ENCODE measurements around the gene IGFALS.

IGFALS gene

GRCh38 chr16:1774448-1774780 lies 19.1 kb downstream of the IGFALS start:
- peak overlapping the region; percentile 93 for H3K9ac ChIP-seq (ENCODE audit: low read length)

GRCh38 chr16:1773703-1774447 lies 19.6 kb downstream of the IGFALS start:
- Histone ChIP-seq H3K27ac (ENCODE audit: low read depth, low read length) (peak overlapping the region; percentile 84), H3K4me3 (ENCODE audit: insufficient read depth, low read length, poor library complexity, severe bottlenecking) (peak overlapping the region; percentile 90), H4K20me1 (ENCODE audit: low read depth, low read length) (no peaks in the 10 kb centered on the region), H3F3A (ENCODE audit: insufficient read depth) (peaks cover 16% of the 10 kb centered on the region; the same call in 1 of the 2 replicates), H3K79me2 (ENCODE audit: insufficient read depth, low read length) (peaks cover 16% of the 10 kb centered on the region), H3K9me2 (replicated peaks; ENCODE audit: insufficient read depth, low read length) (no peaks in the 10 kb centered on the region), H3K9me3 (ENCODE audit: insufficient read depth, low read length) (no peaks in the 10 kb centered on the region), H2AFZ (ENCODE audit: low read depth, low read length, severe bottlenecking) (peak overlapping the region; percentile 37), H3K4me2 (ENCODE audit: low read depth, low read length, poor library complexity, severe bottlenecking) (peak overlapping the region; percentile 95), H3K9ac (ENCODE audit: low read length) (peak overlapping the region; percentile 93), H3K36me3 (ENCODE audit: low read length) (no peaks in the 10 kb centered on the region), H3K27me3 (ENCODE audit: low read length) (no peaks in the 10 kb centered on the region)
- no peak for TF ChIP-seq EZH2phosphoT487 (conservative IDR thresholded peaks at IDR 0.05; ENCODE audit: low read length)
- TF ChIP-seq CTCF (IDR thresholded peaks at IDR 0.05; ENCODE audit: insufficient read depth, low read length, poor library complexity, severe bottlenecking), result no peak

More at GRCh38 chr16:1774448-1774780, 19.1 kb downstream of the IGFALS start:
- Histone ChIP-seq H3K9me2 (replicated peaks; ENCODE audit: insufficient read depth, low read length) (no peaks in the 10 kb centered on the region), H3F3A (ENCODE audit: insufficient read depth) (peaks cover 16% of the 10 kb centered on the region; the same call in 1 of the 2 replicates), H3K4me2 (ENCODE audit: low read depth, low read length, poor library complexity, severe bottlenecking) (peak overlapping the region; percentile 95), H3K79me2 (ENCODE audit: insufficient read depth, low read length) (peaks cover 16% of the 10 kb centered on the region), H3K27me3 (ENCODE audit: low read length) (no peaks in the 10 kb centered on the region), H3K27ac (ENCODE audit: low read depth, low read length) (no peak overlapping the region), H4K20me1 (ENCODE audit: low read depth, low read length) (no peaks in the 10 kb centered on the region), H3K36me3 (ENCODE audit: low read length) (no peaks in the 10 kb centered on the region), H3K4me3 (ENCODE audit: insufficient read depth, low read length, poor library complexity, severe bottlenecking) (peak overlapping the region; percentile 90), H3K9me3 (ENCODE audit: insufficient read depth, low read length) (no peaks in the 10 kb centered on the region), H2AFZ (ENCODE audit: low read depth, low read length, severe bottlenecking) (no peak overlapping the region)
- TF ChIP-seq CTCF (IDR thresholded peaks at IDR 0.05; ENCODE audit: insufficient read depth, low read length, poor library complexity, severe bottlenecking), result no peak
- no peak for TF ChIP-seq EZH2phosphoT487 (conservative IDR thresholded peaks at IDR 0.05; ENCODE audit: low read length)

- TF ChIP-seq CTCF (IDR thresholded peaks at IDR 0.05; ENCODE audit: insufficient read depth, low read length, poor library complexity, severe bottlenecking) (peak; percentile 78), EZH2phosphoT487 (conservative IDR thresholded peaks at IDR 0.05; ENCODE audit: low read length) (no peak)
- peak within 1 kb of the TSS; percentile 84 for H3K27ac ChIP-seq (ENCODE audit: low read depth, low read length)
Observed at GRCh38 chr16:1772908-1773702, 20.4 kb downstream of the IGFALS start, which contains the start of gene MRPS34. TSS of gene MRPS34 (minus strand) at chr16:1773134. CDS start at chr16:1773119, 15 bp downstream.

More at GRCh38 chr16:1772908-1773702, 20.4 kb downstream of the IGFALS start, which contains the start of gene MRPS34:
- Histone ChIP-seq H3K9ac (ENCODE audit: low read length) (peak within 1 kb of the TSS; percentile 93), H3K27me3 (ENCODE audit: low read length) (no peaks in the 10 kb centered on the region), H3K4me2 (ENCODE audit: low read depth, low read length, poor library complexity, severe bottlenecking) (peak within 1 kb of the TSS; percentile 95), H3K4me3 (ENCODE audit: insufficient read depth, low read length, poor library complexity, severe bottlenecking) (peak within 1 kb of the TSS; percentile 90), H3K9me3 (ENCODE audit: insufficient read depth, low read length) (no peaks in the 10 kb centered on the region), H3K36me3 (ENCODE audit: low read length) (no peaks in the 10 kb centered on the region), H3K79me2 (ENCODE audit: insufficient read depth, low read length) (peaks cover 16% of the 10 kb centered on the region), H4K20me1 (ENCODE audit: low read depth, low read length) (no peaks in the 10 kb centered on the region), H3K9me2 (replicated peaks; ENCODE audit: insufficient read depth, low read length) (no peaks in the 10 kb centered on the region), H3F3A (ENCODE audit: insufficient read depth) (peaks cover 16% of the 10 kb centered on the region; the same call in 1 of the 2 replicates), H2AFZ (ENCODE audit: low read depth, low read length, severe bottlenecking) (peak within 1 kb of the TSS; percentile 37)
